ENCODE measurements around the gene COL1A1. TPM values are rescaled to one million over a fixed set of nuclear protein-coding genes. Genes with fewer than 3 reads are reported as not detected.

The COL1A1 gene
- total and polyA plus RNA-seq, 2 of the 13 experiments (the other 11 are each of a cell fraction or from before 2014, with no cell fraction given), result 0.05 TPM; not detected in 1

- TF ChIP-seq, protein P1, sequence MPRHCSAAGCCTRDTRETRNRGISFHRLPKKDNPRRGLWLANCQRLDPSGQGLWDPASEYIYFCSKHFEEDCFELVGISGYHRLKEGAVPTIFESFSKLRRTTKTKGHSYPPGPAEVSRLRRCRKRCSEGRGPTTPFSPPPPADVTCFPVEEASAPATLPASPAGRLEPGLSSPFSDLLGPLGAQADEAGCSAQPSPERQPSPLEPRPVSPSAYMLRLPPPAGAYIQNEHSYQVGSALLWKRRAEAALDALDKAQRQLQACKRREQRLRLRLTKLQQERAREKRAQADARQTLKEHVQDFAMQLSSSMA (CRISPR knock-in tag; IDR thresholded peaks at IDR 0.05), result no peak
- TF ChIP-seq SIX1 (CRISPR knock-in tag; IDR thresholded peaks at IDR 0.05; ENCODE audit: borderline replicate concordance) (no peak), ZNF619 (CRISPR knock-in tag; IDR thresholded peaks at IDR 0.05) (no peak)
Measured at GRCh38 chr17:50135316-50136095, 65.9 kb downstream of the COL1A1 start (continued).

- TF ChIP-seq PRMT3 (CRISPR knock-in tag; IDR thresholded peaks at IDR 0.05; ENCODE audit: borderline replicate concordance, low read depth) (no peak), ZNF614 (CRISPR knock-in tag; IDR thresholded peaks at IDR 0.05; ENCODE audit: borderline replicate concordance) (no peak)
- BruUV-seq (replicated peaks), result TSS peak; percentile 59
- peaks cover 28% of the 10 kb centered on the region in 2 experiments; a peak in 4 of 5 replicates for H3K36me3 ChIP-seq (replicated peaks in 1 of 2; ENCODE audit: control insufficient read depth in 1 of 2, insufficient read depth in 2 of 2, low read length in 2 of 2)
- in situ Hi-C loops (cut with HindIII; ENCODE audit: extremely low pct_ligation_motif_present, low pct_unique_long_range_greater_than_20kb), result no loop called here
- 85% methylated on average over 16 of the region's 16 CpGs for WGBS (ENCODE audit: low lambda C conversion rate)
- H3K9ac ChIP-seq (ENCODE audit: insufficient read depth, low read depth, low read length), result no peak overlapping the region
- FAIRE-seq (no peak), DNase-seq (ENCODE audit: low spot score) (no peak), ATAC-seq (no peak)
- POLR2A ChIA-PET, result no interaction called here
- CTCF ChIA-PET (ENCODE audit: low intra/inter-chr PET ratio, low total read pairs), result no interaction called here
- H3K27ac ChIP-seq (ENCODE audit: extremely low read length, insufficient read depth, low read length), result no peak overlapping the region
- H3K9me3 ChIP-seq (ENCODE audit: low read length), result no peaks in the 10 kb centered on the region
- intact Hi-C loops (cut with micrococcal nuclease; ENCODE audit: unreplicated experiment), result no loop called here
- peaks cover 45% of the 10 kb centered on the region for H3K4me1 ChIP-seq (ENCODE audit: insufficient read depth, low read length)
- no peak overlapping the region for H3K4me2 ChIP-seq (ENCODE audit: low read depth, low read length)
- no peaks in the 10 kb centered on the region; the same call in 1 of the 2 replicates for H4K20me1 ChIP-seq (ENCODE audit: insufficient read depth, low read length)
- no peak overlapping the region for H2AFZ ChIP-seq (ENCODE audit: low read length)
- H3K79me2 ChIP-seq (ENCODE audit: insufficient read depth, low read length), result no peaks in the 10 kb centered on the region
- no peak overlapping the region for H3K4me3 ChIP-seq (replicated peaks in 1 of 3; ENCODE audit: insufficient read depth in 1 of 3, low read depth in 2 of 3, low read length in 3 of 3)
- peaks cover 2 to 4% of the 10 kb centered on the region in 2 experiments; a peak in 3 of 5 replicates for H3K27me3 ChIP-seq (ENCODE audit: control insufficient read depth in 1 of 2, insufficient read depth in 2 of 2, low read length in 2 of 2)
Measured at GRCh38 chr17:50134206-50135110, 67.0 kb downstream of the COL1A1 start.
